ENCODE results near the gene EEF1AKMT3.
A peak's percentile ranks its signal among the peaks of the same experiment; 100 is the strongest.

Gene EEF1AKMT3

GRCh38 chr12:57726151-57726883 is 46.1 kb upstream of the EEF1AKMT3 start:
- DNase-seq (ENCODE audit: low read depth) = peak; percentile 86
- TF ChIP-seq CTCF (conservative IDR thresholded peaks at IDR 0.05; ENCODE audit: low read length) = peak; percentile 81
- peak overlapping the region; percentile 98 for H3K4me3 ChIP-seq (ENCODE audit: low read length)

GRCh38 chr12:57726884-57727757 is 45.3 kb upstream of the EEF1AKMT3 start:
- peak; percentile 45 for TF ChIP-seq CTCF (conservative IDR thresholded peaks at IDR 0.05; ENCODE audit: low read length)
- peak overlapping the region; percentile 98 for H3K4me3 ChIP-seq (ENCODE audit: low read length)
- DNase-seq (ENCODE audit: low read depth) = no peak

GRCh38 chr12:57727758-57728395 is 44.5 kb upstream of the EEF1AKMT3 start:
- H3K4me3 ChIP-seq (ENCODE audit: low read length) = no peak overlapping the region
- TF ChIP-seq CTCF (conservative IDR thresholded peaks at IDR 0.05; ENCODE audit: low read length) = no peak
- DNase-seq (ENCODE audit: low read depth) = no peak

GRCh38 chr12:57729321-57729844 is 43.0 kb upstream of the EEF1AKMT3 start:
- no peak for DNase-seq (ENCODE audit: low read depth)
- no peak for TF ChIP-seq CTCF (conservative IDR thresholded peaks at IDR 0.05; ENCODE audit: low read length)
- H3K4me3 ChIP-seq (ENCODE audit: low read length) = no peak overlapping the region

GRCh38 chr12:57730336-57731067 is 41.9 kb upstream of the EEF1AKMT3 start:
- TF ChIP-seq CTCF (conservative IDR thresholded peaks at IDR 0.05; ENCODE audit: low read length) = no peak
- DNase-seq (ENCODE audit: low read depth) = no peak
- no peak overlapping the region for H3K4me3 ChIP-seq (ENCODE audit: low read length)

- no peak for DNase-seq (ENCODE audit: low read depth)
Measured at GRCh38 chr12:57731411-57732080, 40.9 kb upstream of the EEF1AKMT3 start.

More at GRCh38 chr12:57731411-57732080, 40.9 kb upstream of the EEF1AKMT3 start:
- no peak for TF ChIP-seq CTCF (conservative IDR thresholded peaks at IDR 0.05; ENCODE audit: low read length)
- H3K4me3 ChIP-seq (ENCODE audit: low read length) = no peak overlapping the region

All from AG10803 (cell line).